ENCODE results near the gene CPAMD8. TPM values are rescaled to one million over a fixed set of nuclear protein-coding genes. Genes with fewer than 3 reads are reported as not detected.

The CPAMD8 gene
- total and polyA plus RNA-seq, 2 donors (not counting 3 experiments of a cell fraction or from before 2014, with no cell fraction given): 2.2 to 3.9 TPM

DNA sequence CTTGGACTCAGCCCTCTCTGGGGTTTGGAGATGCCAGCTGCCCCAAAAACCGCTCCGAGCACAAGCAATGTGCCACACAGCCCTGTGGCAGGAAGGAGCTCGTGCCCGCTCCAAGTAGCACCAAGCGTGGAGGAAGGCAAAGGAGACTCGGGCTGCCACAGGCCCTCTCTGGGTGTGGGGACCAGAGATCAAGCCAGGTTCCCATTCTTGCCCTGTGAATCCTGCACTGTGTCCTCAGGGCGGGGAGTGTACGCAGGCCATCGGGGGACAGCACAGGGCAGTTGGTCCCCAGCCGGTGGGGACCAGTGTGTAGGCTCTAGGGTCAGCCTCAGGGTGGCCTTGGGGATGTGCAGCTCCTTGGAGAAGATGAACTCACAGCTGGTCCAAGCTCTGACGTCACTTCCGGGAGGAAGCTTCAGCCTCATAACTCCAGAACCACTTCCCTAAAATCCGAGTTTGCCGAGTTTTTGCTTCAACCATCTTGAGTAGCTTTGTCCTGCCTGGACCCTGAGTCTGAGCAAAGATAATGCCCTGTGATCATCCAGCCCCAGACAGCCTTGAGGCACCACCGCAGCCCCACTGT is 9.3 kb upstream of the CPAMD8 start:
- Histone ChIP-seq H3K9ac (replicated peaks; ENCODE audit: extremely low read depth, insufficient read depth, low read length) (no peak overlapping the region), H3K4me2 (ENCODE audit: insufficient read depth, low read length) (no peak overlapping the region), H2AFZ (ENCODE audit: low read depth, low read length) (no peak overlapping the region), H3K9me3 (replicated peaks; ENCODE audit: control insufficient read depth, insufficient read depth, low read length) (no peaks in the 10 kb centered on the region), H4K20me1 (replicated peaks; ENCODE audit: control insufficient read depth, extremely low read depth, insufficient read depth, low read length) (no peaks in the 10 kb centered on the region), H3K9me1 (replicated peaks; ENCODE audit: control insufficient read depth, extremely low read depth, insufficient read depth, low read length) (no peaks in the 10 kb centered on the region), H3K27me3 (ENCODE audit: control insufficient read depth in 2 of 2, insufficient read depth in 2 of 2, low read length in 2 of 2) (no peaks in the 10 kb centered on the region), H3K4me1 (ENCODE audit: control insufficient read depth, extremely low read depth, insufficient read depth, low read length) (no peaks in the 10 kb centered on the region), H3K36me3 (ENCODE audit: control insufficient read depth in 2 of 2, extremely low read depth in 1 of 2, insufficient read depth in 2 of 2, low read length in 2 of 2) (no peaks in the 10 kb centered on the region), H3K27ac (ENCODE audit: insufficient read depth, low read depth, low read length) (no peak overlapping the region), H3K4me3 (replicated peaks in 1 of 3; ENCODE audit: insufficient read depth in 1 of 3, low read depth in 1 of 3, low read length in 3 of 3) (no peak overlapping the region), H3K79me2 (ENCODE audit: control insufficient read depth, insufficient read depth, low read length) (no peaks in the 10 kb centered on the region)
- FAIRE-seq (no peak), DNase-seq (ENCODE audit: low read depth, low spot score) (no peak)
- intact Hi-C loops (cut with micrococcal nuclease): no loop called here
- ChIA-PET POLR2A (no interaction called here), CTCF (interaction anchor here (1.0 kb wide), 2 partner anchors 18 to 323 kb away, joined by 3 to 6 read pairs; no protein-coding TSS in a partner anchor)
- dilution Hi-C loops (cut with MboI; ENCODE audit: extremely low pct_ligation_motif_present, low sequenced_read_pairs): no loop called here
- BruUV-seq (replicated peaks): no TSS peak
- TF ChIP-seq GATA2 (IDR thresholded peaks at IDR 0.05; ENCODE audit: insufficient read depth, insufficient read length, low read depth, low read length) (no peak), EZH2 (IDR thresholded peaks at IDR 0.05; ENCODE audit: borderline replicate concordance, low read depth, low read length, severe bottlenecking) (no peak), POLR2AphosphoS5 (IDR thresholded peaks at IDR 0.05; ENCODE audit: insufficient read depth, low read depth, low read length) (no peak), FOS (IDR thresholded peaks at IDR 0.05; ENCODE audit: borderline replicate concordance, insufficient read depth, low read length) (no peak), MYC (IDR thresholded peaks at IDR 0.05; ENCODE audit: low read depth, low read length) (no peak), JUN (IDR thresholded peaks at IDR 0.05; ENCODE audit: borderline replicate concordance, insufficient read depth, insufficient read length, low read depth) (no peak), POLR2A (IDR thresholded peaks at IDR 0.05; ENCODE audit: low read depth, low read length) (no peak)
- TF ChIP-seq, protein P1, sequence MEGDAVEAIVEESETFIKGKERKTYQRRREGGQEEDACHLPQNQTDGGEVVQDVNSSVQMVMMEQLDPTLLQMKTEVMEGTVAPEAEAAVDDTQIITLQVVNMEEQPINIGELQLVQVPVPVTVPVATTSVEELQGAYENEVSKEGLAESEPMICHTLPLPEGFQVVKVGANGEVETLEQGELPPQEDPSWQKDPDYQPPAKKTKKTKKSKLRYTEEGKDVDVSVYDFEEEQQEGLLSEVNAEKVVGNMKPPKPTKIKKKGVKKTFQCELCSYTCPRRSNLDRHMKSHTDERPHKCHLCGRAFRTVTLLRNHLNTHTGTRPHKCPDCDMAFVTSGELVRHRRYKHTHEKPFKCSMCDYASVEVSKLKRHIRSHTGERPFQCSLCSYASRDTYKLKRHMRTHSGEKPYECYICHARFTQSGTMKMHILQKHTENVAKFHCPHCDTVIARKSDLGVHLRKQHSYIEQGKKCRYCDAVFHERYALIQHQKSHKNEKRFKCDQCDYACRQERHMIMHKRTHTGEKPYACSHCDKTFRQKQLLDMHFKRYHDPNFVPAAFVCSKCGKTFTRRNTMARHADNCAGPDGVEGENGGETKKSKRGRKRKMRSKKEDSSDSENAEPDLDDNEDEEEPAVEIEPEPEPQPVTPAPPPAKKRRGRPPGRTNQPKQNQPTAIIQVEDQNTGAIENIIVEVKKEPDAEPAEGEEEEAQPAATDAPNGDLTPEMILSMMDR (IDR thresholded peaks at IDR 0.05; ENCODE audit: extremely low read depth in 1 of 2, insufficient read depth in 1 of 2, low read depth in 1 of 2, low read length in 2 of 2): no peak
- TF ChIP-seq, protein P2, sequence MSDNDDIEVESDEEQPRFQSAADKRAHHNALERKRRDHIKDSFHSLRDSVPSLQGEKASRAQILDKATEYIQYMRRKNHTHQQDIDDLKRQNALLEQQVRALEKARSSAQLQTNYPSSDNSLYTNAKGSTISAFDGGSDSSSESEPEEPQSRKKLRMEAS (IDR thresholded peaks at IDR 0.05; ENCODE audit: insufficient read depth, insufficient read length): no peak

All from endothelial cell of umbilical vein (primary cell).